ENCODE results near the gene TRMT10B.
"Not testable (repeated sequence)": the region's sequence is repeated elsewhere in the genome, so short reads cannot be mapped to it uniquely, and the experiment has no call there.

The TRMT10B gene

DNA sequence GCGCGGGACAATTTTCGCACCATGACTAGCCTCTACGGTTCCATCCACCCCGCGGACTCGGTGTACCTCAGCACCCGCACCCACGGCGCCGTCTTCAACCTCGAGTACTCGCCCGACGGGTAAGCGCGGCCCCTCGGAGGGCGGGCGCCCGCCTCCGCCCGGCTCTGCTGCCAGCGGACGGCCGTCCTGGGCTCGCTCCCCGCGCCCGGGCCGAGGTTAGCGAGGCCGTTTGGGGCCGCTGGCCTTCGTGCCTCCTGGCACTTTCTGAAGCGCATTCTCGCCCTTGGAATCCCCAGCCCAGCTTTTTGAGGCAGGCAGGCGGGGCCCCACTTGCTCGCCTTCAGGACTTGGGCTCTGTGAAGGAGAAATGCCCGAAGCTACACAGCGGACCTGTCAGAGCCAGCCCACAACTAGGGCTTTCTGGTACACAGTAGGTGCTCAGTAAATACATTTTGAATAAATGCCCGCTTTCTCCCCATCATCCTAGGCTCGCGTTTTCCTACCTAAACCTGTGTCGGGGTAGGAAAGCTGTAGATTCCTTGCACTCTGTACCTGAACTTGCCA, 47.8 kb downstream of the TRMT10B start:
- peak; percentile 46 for DNase-seq

GRCh38 chr9:37801959-37802711, 48.5 kb downstream of the TRMT10B start:
- DNase-seq, result no peak

GRCh38 chr9:37806271-37806670, 52.7 kb downstream of the TRMT10B start:
- no peak for DNase-seq

DNA sequence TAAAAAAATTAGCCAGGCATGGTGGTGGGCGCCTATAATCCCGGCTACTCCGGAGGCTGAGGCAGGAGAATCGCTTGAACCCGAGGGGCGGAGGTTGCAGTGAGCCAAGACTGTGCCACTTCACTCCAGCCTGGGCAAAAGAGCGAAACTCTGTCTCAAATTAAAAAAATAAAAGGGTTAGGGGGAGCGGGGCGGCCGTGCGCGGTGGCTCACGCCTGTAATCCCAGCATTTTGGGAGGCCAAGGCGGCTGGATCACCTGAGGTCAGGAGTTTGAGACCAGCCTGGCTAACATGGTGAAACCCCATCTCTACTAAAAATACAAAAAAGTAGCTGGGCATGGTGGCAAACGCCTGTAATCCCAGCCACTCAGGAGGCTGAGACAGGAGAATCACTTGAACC, 56.1 kb downstream of the TRMT10B start:
- not testable (repeated sequence) for DNase-seq

DNA sequence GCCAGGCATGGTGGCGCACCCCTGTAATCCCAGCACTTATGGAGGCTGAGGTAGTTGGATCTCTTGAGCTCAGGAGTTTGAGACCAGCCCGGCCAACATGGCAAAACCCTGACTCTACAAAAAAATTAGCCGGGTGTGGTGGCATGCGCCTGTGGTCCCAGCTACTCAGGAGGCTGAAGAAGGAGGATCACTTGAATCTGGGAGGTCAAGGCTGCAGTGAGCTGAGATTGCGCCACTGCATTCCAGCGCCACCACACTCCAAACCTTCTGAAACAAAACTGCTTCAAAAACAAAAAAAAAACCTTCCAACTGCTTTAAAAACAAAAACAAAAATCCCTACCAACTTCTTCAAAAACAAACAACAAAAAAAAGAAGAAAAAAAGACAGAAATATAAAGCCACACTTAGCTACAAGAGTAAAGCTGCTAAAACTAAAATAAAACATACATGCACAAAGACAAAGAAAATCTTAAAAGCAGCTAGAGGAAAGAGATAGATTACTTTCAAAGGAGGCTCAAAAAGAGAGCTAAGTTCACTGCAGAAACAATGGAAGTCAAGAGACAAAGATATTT, 58.4 kb downstream of the TRMT10B start:
- no peak for DNase-seq

GRCh38 chr9:37812773-37813379, 59.3 kb downstream of the TRMT10B start:
- DNase-seq, result no peak

- no peak for DNase-seq
Observed at GRCh38 chr9:37818849-37819248, 65.2 kb downstream of the TRMT10B start.

GRCh38 chr9:37820142-37820541, 66.5 kb downstream of the TRMT10B start:
- DNase-seq, result no peak

DNA sequence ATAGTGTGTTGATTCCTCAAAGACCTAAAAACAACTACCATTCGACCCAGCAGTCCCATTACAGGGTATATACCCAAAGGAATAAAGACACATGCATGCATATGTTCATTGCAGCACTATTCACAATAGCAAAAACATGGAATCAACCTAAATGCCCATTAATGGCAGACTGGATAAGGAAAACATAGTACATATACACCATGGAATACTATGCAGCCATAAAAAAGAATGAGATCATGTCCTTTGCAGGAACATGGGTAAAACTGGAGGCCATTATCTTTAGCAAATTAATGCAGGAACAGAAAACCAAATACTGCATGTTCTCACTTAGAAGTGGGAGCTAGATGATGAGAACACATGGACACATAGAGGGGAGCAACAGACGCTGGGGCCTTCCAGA, 71.6 kb downstream of the TRMT10B start:
- DNase-seq, result not testable (repeated sequence)

DNA sequence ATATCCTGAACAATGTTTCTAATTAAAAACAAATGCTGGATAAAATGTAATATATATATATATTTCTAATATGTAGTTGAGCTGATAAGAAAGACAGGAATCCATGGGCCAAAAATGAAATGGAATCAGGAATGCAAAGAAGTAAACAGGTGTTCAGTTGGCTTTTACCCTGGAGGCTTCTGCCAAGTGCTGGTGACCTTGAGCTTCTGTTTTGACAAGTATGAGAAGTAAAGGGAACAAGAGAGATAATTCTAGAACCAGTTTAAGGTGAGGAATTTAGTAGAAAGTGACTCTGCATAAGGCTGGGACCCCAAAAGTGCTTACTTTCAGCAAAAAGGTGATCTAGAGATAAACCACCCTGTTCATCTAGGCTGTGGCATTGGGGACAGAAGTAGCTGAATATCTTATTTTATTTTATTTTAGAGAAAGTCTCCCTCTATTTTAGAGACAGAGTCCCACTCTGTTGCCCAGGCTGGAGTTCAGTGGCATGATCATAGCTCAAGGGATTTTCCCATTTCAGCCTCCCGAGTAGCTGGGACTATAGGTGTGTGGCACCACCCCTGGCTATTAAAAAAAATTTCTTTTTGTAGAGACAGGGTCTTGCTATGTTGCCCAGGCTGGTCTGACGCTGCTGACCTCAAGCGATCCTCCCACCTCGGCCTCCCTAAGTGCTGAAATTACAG, 74.0 kb downstream of the TRMT10B start:
- DNase-seq, result no peak
